Measurements from ENCODE around the gene FAM200A. TPM values are rescaled to one million over a fixed set of nuclear protein-coding genes. Genes with fewer than 3 reads are reported as not detected.

FAM200A gene
- total RNA-seq, 4 donors from 2014 or later, result 4.0 to 9.5 (median 6.0) TPM

DNA sequence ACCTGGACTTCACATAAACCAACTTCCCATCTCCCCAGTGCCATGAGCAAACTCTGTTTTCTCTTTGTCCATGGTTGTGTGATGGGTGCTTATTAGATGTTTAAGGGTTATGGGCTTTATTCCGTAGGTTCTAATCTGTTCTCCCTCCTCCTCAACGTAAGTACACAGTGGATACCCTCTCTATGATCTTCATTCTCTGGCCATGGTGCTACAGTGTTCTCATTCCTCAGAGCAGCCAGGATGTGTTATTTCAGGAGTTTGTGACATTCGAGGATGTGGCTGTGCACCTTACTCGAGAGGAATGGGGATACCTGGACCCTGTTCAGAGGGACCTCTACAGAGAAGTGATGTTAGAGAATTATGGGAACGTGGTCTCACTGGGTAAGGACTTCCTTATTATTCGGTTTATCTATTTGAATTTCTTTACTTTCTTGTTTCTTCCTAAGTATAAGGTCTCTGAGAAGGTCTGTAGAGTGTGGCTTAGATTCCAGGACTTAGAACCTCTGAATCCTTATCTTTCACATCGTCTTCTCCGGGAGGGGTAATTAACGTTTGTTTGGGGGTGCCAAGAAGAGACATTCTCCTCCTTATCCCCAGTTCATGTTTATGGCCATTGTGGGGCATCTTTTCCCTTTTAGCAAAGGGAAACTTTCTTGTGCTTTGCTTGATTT, 10.3 kb upstream of the FAM200A start:
- TF ChIP-seq, protein P1, sequence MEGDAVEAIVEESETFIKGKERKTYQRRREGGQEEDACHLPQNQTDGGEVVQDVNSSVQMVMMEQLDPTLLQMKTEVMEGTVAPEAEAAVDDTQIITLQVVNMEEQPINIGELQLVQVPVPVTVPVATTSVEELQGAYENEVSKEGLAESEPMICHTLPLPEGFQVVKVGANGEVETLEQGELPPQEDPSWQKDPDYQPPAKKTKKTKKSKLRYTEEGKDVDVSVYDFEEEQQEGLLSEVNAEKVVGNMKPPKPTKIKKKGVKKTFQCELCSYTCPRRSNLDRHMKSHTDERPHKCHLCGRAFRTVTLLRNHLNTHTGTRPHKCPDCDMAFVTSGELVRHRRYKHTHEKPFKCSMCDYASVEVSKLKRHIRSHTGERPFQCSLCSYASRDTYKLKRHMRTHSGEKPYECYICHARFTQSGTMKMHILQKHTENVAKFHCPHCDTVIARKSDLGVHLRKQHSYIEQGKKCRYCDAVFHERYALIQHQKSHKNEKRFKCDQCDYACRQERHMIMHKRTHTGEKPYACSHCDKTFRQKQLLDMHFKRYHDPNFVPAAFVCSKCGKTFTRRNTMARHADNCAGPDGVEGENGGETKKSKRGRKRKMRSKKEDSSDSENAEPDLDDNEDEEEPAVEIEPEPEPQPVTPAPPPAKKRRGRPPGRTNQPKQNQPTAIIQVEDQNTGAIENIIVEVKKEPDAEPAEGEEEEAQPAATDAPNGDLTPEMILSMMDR (IDR thresholded peaks at IDR 0.05; ENCODE audit: low read depth), result no peak

DNA sequence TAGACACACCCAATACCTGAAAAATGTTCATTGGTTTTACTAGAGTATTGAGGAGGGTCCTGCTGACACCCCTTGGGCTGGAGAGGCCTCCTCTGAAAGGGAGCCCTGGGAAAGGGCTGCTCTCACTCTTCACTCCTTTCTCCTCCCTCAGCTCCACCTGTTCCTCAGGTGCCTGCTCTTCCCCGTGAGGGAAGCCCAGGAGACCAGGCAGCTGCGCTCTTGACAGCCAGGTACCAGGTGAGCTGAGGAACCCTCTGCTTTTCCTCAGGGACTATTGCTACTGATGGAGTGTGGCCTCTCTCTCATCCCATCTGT, 9.8 kb upstream of the FAM200A start:
- TF ChIP-seq, protein P1 (IDR thresholded peaks at IDR 0.05; ENCODE audit: low read depth), result no peak

DNA sequence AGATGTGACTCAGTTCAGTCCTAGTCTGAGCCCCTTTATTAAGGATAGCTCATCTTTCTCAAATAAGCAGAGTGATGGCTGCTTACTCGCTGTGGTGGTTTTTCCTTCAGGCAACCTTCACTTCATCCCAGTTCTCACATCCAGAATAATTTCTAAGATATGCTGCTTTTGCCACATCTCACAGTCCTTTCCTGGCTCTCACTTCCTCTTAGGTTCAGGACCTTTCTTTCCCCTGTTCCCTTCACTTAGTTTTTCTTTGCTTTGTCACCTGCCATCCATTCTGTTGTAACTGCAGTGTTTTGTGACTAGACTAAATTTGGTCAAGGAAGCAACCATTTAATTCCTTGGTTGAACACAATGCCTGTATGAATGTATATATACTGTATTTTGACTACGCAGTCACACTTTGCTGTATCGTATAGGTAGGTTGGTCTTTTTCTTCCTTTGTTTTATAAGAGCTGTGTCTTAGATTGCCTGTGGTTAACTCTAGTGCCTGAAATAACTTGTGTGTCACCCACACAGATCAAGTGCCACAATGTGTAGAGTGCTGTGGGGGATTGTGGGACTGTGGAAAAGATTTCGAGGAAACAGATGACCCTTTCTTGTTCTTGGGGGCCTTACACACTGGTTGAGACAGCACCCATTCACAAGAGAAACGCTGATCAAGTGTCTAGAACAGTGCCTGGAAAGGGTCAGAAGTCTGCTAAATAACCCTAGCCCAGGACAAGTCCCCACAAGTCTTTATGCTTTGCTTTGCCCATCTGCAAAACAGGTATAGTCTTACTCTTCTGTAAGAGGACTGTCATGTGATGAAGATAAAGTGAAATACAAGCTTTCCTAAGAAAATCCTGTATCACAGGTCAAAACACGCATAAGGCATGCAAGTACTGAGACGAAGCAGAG, 9.2 kb upstream of the FAM200A start:
- TF ChIP-seq, protein P1 (IDR thresholded peaks at IDR 0.05; ENCODE audit: low read depth), result no peak

DNA sequence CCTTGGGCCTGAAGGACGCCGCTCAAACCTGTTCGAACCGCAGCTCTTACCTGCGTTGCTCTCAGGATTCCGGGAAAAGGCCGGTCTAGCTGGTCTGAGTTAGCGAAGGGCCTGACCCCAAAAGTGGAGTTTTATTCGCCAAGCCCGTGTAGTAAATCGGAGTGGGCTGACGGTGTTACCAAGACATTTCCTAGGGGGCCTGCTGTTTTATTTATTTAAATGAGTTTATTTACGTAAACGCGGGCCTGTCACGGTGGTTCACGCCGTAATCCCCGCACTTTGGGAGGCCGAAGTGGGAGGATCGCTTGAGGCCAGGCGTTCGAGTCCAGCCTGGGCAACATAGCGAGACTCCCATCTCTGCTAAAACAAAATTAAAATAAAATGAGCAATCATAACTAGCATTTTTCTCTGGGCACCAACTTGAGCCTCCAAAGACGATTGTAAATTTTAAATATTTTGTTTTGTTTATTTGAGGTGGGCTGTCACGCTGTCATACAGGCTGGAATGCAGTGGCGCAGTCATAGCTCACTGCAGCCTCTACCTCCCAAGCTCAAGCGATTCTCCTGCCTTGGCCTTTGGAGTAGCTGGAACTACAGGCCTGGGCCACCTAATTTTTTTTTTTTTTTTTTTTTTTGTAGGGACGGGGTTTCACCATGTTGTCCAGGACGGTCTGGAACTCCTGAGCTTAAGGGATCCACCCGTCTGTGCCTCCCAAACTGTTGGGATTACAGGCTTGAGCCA, 7.4 kb upstream of the FAM200A start:
- TF ChIP-seq, protein P1 (IDR thresholded peaks at IDR 0.05; ENCODE audit: low read depth), result no peak

DNA sequence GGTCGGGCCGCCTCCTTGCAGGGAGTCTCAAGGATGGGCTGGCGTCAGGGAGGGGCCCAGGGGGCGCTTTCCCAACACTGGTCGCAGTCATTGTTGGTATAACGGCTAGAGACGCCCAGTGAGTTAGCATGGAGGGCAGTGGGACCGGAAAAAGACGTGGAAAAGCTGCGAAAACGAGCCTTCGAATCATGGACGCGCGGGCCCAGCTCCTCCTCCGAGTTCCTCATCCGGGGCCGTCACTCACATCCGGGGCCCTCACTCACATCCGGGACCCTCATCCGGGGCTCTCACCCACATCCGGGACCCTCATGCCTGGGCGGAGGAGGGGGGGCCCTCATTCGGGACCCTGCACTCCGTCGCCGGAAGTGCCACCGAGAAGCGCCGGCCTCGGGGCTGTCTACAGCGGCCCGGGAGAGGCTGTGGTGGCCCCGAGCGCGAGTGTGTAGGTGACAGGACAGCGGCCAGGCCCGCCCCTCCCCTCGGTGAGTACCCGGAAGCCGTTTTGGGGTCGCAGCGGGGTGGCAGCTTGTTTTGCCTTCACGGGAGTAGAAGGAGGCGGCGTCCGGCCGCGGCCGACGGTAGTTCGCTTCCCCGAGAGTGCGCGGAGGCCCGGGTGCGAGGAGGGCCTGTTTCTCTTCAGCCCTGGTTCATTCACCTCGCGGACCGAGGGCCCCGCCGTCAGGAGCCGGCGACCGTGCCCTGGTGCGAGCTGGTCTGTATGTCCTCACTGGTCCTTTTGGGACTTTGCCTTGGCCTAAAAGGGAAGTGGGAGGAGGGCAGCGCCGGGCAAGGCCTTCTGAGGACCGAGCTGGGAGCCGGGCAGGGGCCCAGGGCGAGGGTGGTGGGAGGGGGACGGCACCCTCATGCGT, 6.6 kb upstream of the FAM200A start, which contains the start of gene ZNF655:
ZNF655 (plus strand) TSS at position 337 of the 869 bp plus-strand sequence. CDS start 1,918 bp downstream, outside the sequence.
- TF ChIP-seq, protein P1 (IDR thresholded peaks at IDR 0.05; ENCODE audit: low read depth), result no peak

DNA sequence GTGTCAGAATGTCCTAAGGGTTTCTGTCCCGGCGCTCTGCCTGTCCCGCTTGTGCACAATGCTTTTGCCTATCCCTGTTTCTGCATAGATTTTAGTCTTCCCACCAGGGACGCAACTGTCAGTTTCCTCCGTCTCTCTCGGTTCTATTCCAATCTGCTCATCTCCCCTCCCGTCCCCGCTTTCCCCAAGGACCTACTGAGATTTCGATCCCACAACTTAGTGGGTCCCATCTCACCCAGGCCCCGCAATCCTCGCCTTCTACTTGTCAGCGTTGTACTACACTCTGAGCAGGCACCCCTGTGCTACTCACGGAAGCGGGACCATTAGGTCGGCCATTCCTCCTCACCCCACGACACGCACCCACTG, 6.0 kb upstream of the FAM200A start:
- TF ChIP-seq, protein P1 (IDR thresholded peaks at IDR 0.05; ENCODE audit: low read depth), result no peak

Measured in subcutaneous adipose tissue (tissue), 4 donors.